ENCODE results near the gene SLC7A11. TPM values are rescaled to one million over a fixed set of nuclear protein-coding genes. Genes with fewer than 3 reads are reported as not detected.
"Not testable (repeated sequence)": the region's sequence is repeated elsewhere in the genome, so short reads cannot be mapped to it uniquely, and the experiment has no call there.

The SLC7A11 gene
- total RNA-seq, 1 experiment from 2014 or later, result 225 TPM

- DNase-seq (ENCODE audit: extremely low read depth, low read depth), result no peak
These were observed 25.8 kb downstream of the SLC7A11 start for GRCh38 chr4:138216272-138216867.

- not testable (repeated sequence) for DNase-seq (ENCODE audit: extremely low read depth, low read depth)
These were observed 31.6 kb downstream of the SLC7A11 start for GRCh38 chr4:138210576-138210975.

GRCh38 chr4:138209094-138209493 is 33.1 kb downstream of the SLC7A11 start:
- DNase-seq (ENCODE audit: extremely low read depth, low read depth), result no peak

GRCh38 chr4:138205531-138206233 is 36.5 kb downstream of the SLC7A11 start:
- DNase-seq (ENCODE audit: extremely low read depth, low read depth), result no peak

GRCh38 chr4:138204507-138204906 is 37.6 kb downstream of the SLC7A11 start:
- DNase-seq (ENCODE audit: extremely low read depth, low read depth), result no peak

- DNase-seq (ENCODE audit: extremely low read depth, low read depth), result no peak
These were observed 39.5 kb downstream of the SLC7A11 start for GRCh38 chr4:138202686-138203085.

GRCh38 chr4:138200236-138200590 is 41.9 kb downstream of the SLC7A11 start:
- DNase-seq (ENCODE audit: extremely low read depth, low read depth), result no peak

GRCh38 chr4:138199568-138200235 is 42.4 kb downstream of the SLC7A11 start:
- DNase-seq (ENCODE audit: extremely low read depth, low read depth), result no peak

- no peak for DNase-seq (ENCODE audit: extremely low read depth, low read depth)
These were observed 46.0 kb downstream of the SLC7A11 start for GRCh38 chr4:138196153-138196552.

- DNase-seq (ENCODE audit: extremely low read depth, low read depth), result no peak
These were observed 48.2 kb downstream of the SLC7A11 start for GRCh38 chr4:138193963-138194362.

GRCh38 chr4:138192113-138192512 is 50.0 kb downstream of the SLC7A11 start:
- no peak for DNase-seq (ENCODE audit: extremely low read depth, low read depth)

- DNase-seq (ENCODE audit: extremely low read depth, low read depth), result no peak
These were observed 51.7 kb downstream of the SLC7A11 start for GRCh38 chr4:138190452-138190858.

GRCh38 chr4:138189206-138189605 is 52.9 kb downstream of the SLC7A11 start:
- no peak for DNase-seq (ENCODE audit: extremely low read depth, low read depth)

- DNase-seq (ENCODE audit: extremely low read depth, low read depth), result no peak
These were observed 53.6 kb downstream of the SLC7A11 start for GRCh38 chr4:138188406-138189084.

- DNase-seq (ENCODE audit: extremely low read depth, low read depth), result no peak
These were observed 56.1 kb downstream of the SLC7A11 start for GRCh38 chr4:138185859-138186645.

- no peak for DNase-seq (ENCODE audit: extremely low read depth, low read depth)
These were observed 57.3 kb downstream of the SLC7A11 start for GRCh38 chr4:138184886-138185285.

GRCh38 chr4:138182838-138183426 is 59.2 kb downstream of the SLC7A11 start:
- DNase-seq (ENCODE audit: extremely low read depth, low read depth), result peak; percentile 20

- no peak for DNase-seq (ENCODE audit: extremely low read depth, low read depth)
These were observed 60.9 kb downstream of the SLC7A11 start for GRCh38 chr4:138181287-138181686.

GRCh38 chr4:138178566-138178965 is 63.6 kb downstream of the SLC7A11 start:
- DNase-seq (ENCODE audit: extremely low read depth, low read depth), result no peak

- no peak for DNase-seq (ENCODE audit: extremely low read depth, low read depth)
These were observed 64.7 kb downstream of the SLC7A11 start for GRCh38 chr4:138177278-138177968.
